ENCODE results near the gene DUX4. TPM values are rescaled to one million over a fixed set of nuclear protein-coding genes. Genes with fewer than 3 reads are reported as not detected.
"Not testable (repeated sequence)": the region's sequence is repeated elsewhere in the genome, so short reads cannot be mapped to it uniquely, and the experiment has no call there.

Gene DUX4
- total RNA-seq (not detected), total RNA-seq (0 to 0.07 (median 0) reads per million in 29 experiments)
- total RNA-seq (2013), result not detected

DNA sequence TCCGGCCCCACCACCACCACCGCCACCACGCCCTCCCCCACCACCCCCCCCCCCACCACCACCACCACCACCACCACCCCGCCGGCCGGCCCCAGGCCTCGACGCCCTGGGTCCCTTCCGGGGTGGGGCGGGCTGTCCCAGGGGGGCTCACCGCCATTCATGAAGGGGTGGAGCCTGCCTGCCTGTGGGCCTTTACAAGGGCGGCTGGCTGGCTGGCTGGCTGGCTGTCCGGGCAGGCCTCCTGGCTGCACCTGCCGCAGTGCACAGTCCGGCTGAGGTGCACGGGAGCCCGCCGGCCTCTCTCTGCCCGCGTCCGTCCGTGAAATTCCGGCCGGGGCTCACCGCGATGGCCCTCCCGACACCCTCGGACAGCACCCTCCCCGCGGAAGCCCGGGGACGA is at the start of gene DUX4:
DUX4 (plus strand) TSS at position 347 of the 400 bp plus-strand sequence; CDS start at position 347, 0 bp downstream.
- H3K27me3 Mint-ChIP-seq; CTCF ChIA-PET; POLR2A ChIA-PET; H3K4me1 Mint-ChIP-seq; H3K27ac Mint-ChIP-seq; H3K27me3 ChIP-seq (replicated peaks in 1 of 2; ENCODE audit: control insufficient read depth in 2 of 2, extremely low read depth in 1 of 2, insufficient read depth in 2 of 2, low read length in 1 of 2); DNase-seq; H3K27ac ChIP-seq (ENCODE audit: low read length); H3K36me3 ChIP-seq (ENCODE audit: control insufficient read depth in 2 of 2, extremely low read depth in 1 of 2, insufficient read depth in 1 of 2, low read length in 1 of 2); H3K4me3 Mint-ChIP-seq; H3K4me1 ChIP-seq (ENCODE audit: control insufficient read depth in 1 of 2, extremely low read depth in 1 of 2, insufficient read depth in 2 of 2, low read length in 2 of 2); ATAC-seq (replicated peaks in 1 of 4); H3K36me3 Mint-ChIP-seq; H3K9me3 Mint-ChIP-seq; H3K4me3 ChIP-seq (ENCODE audit: control insufficient read depth in 1 of 2, extremely low read depth in 1 of 2, low read length in 1 of 2); H3K9me3 ChIP-seq: not testable (repeated sequence)
- WGBS (ENCODE audit: insufficient coverage), result no CpG with 5 or more reads among the region's 32 CpGs

DNA sequence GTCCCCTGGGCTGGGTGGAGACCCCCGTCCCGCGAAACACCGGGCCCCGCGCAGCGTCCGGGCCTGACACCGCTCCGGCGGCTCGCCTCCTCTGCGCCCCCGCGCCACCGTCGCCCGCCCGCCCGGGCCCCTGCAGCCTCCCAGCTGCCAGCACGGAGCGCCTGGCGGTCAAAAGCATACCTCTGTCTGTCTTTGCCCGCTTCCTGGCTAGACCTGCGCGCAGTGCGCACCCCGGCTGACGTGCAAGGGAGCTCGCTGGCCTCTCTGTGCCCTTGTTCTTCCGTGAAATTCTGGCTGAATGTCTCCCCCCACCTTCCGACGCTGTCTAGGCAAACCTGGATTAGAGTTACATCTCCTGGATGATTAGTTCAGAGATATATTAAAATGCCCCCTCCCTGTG is 1.9 kb downstream of the DUX4 start:
- ATAC-seq (replicated peaks in 1 of 4); H3K36me3 Mint-ChIP-seq; H3K27ac ChIP-seq (ENCODE audit: low read length); H3K9me3 ChIP-seq; H3K27me3 ChIP-seq (replicated peaks in 1 of 2; ENCODE audit: control insufficient read depth in 2 of 2, extremely low read depth in 1 of 2, insufficient read depth in 2 of 2, low read length in 1 of 2); H3K4me1 ChIP-seq (ENCODE audit: control insufficient read depth in 1 of 2, extremely low read depth in 1 of 2, insufficient read depth in 2 of 2, low read length in 2 of 2); H3K27me3 Mint-ChIP-seq; POLR2A ChIA-PET; H3K4me3 ChIP-seq (ENCODE audit: control insufficient read depth in 1 of 2, extremely low read depth in 1 of 2, low read length in 1 of 2); DNase-seq; H3K4me3 Mint-ChIP-seq; CTCF ChIA-PET; H3K4me1 Mint-ChIP-seq; H3K27ac Mint-ChIP-seq; H3K36me3 ChIP-seq (ENCODE audit: control insufficient read depth in 2 of 2, extremely low read depth in 1 of 2, insufficient read depth in 1 of 2, low read length in 1 of 2): not testable (repeated sequence)
- peaks cover 0 to 11% (median 3%) of the 10 kb centered on the region in 3 donors for H3K9me3 Mint-ChIP-seq
- no CpG with 5 or more reads among the region's 33 CpGs for WGBS (ENCODE audit: insufficient coverage)

DNA sequence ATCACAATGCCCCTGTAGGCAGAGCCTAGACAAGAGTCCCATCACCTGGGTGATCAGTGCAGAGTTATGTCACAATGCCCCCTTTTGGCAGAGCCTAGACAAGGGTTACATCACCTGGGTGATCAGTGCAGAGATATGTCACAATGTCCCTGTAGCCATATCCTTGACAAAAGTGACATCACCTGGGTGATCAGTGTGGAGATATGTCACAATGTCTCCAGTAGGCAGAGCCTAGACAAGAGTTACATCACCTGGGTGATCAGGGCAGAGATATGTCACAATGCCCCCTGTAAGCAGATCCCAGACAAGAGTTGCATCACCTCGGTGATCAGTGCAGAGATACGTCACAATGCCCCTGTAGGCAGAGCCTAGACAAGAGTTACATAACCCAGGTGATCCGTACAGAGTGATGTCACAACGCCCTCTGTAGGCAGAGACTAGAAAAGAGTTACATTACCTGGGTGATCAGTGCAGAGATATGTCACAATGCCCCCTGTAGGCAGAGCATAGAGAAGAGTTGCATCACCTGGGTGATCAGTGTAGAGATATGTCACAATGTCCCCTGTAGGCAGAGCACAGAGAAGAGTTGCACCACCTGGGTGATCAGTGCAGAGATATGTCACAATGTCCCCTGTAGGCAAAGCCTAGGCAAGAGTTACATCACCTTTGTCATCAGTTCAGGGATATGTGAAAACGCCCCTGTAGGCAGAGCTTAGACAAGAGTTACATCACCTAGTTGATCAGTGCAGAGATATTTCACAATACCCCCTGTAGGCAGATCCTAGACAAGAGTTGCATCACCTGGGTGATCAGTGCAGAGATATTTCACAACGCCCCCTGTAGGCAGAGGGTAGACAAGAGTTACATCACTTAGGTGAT is 4.4 kb downstream of the DUX4 start:
- H3K4me3 ChIP-seq (ENCODE audit: control insufficient read depth in 1 of 2, extremely low read depth in 1 of 2, low read length in 1 of 2); POLR2A ChIA-PET; CTCF ChIA-PET; H3K9me3 ChIP-seq; H3K36me3 ChIP-seq (ENCODE audit: control insufficient read depth in 2 of 2, extremely low read depth in 1 of 2, insufficient read depth in 1 of 2, low read length in 1 of 2); H3K27me3 Mint-ChIP-seq; H3K27ac Mint-ChIP-seq; H3K36me3 Mint-ChIP-seq; H3K4me3 Mint-ChIP-seq; H3K4me1 Mint-ChIP-seq; H3K27me3 ChIP-seq (replicated peaks in 1 of 2; ENCODE audit: control insufficient read depth in 2 of 2, extremely low read depth in 1 of 2, insufficient read depth in 2 of 2, low read length in 1 of 2); H3K27ac ChIP-seq (ENCODE audit: low read length); H3K4me1 ChIP-seq (ENCODE audit: control insufficient read depth in 1 of 2, extremely low read depth in 1 of 2, insufficient read depth in 2 of 2, low read length in 2 of 2): not testable (repeated sequence)
- peak in 2 of 35 experiments; percentile 7 to 15 for DNase-seq
- ATAC-seq (replicated peaks in 1 of 4), result peak in 2 of 4 experiments; percentile 26 to 35
- WGBS (ENCODE audit: insufficient coverage), result 59% methylated on average over 2 of the region's 6 CpGs
- H3K9me3 Mint-ChIP-seq, result peaks cover 0 to 11% (median 6%) of the 10 kb centered on the region in 3 donors

DNA sequence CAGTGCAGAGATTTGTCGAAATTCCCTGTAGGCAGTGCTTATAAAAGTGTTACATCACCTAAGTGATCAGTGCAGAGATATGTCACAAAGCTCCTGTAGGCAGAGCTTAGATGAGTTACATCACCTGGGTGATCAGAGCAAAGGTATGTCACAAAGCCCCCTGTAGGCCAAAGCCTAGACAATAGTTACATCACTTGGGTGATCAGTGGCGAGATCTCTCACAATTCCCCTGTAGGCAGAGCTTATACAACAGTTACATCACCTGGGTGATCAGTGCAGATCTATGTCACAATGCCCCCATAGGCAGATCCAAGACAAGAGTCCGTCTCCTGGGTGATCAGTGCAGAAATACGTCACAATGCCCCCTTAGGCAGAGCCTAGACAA is 5.0 kb downstream of the DUX4 start:
- H3K27ac Mint-ChIP-seq, H3K36me3 Mint-ChIP-seq: not testable (repeated sequence)

DNA sequence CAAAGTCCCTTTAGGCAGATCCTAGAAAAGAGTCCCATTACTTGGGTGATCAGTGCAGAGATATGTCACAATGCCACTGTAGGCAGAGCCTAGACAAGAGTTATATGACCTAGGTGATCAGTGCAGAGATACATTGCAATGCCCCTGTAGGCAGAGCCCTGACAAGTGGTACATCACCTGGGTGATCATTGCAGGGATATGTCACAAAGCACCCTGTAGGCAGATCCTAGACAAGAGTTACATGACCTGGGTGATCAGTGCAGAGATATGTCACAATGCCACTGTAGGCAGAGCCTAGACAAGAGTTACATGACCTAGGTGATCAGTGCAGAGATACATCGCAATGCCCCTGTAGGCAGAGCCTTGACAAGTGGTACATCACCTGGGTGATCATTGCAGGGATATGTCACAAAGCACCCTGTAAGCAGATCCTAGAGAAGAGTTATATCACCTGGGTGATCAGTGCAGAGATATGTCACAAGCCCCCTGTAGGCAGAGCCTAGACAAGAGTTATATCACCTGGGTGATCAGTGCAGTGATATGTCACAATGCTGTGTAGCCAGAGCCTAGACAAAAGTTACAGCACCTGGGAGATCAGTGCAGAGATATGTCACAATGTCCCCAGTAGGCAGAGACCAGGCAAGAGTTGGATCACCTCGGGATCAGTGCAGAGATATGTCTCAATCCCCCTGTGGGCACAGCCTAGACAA is 5.6 kb downstream of the DUX4 start:
- H3K4me3 Mint-ChIP-seq; H3K36me3 ChIP-seq (ENCODE audit: control insufficient read depth in 2 of 2, extremely low read depth in 1 of 2, insufficient read depth in 1 of 2, low read length in 1 of 2); POLR2A ChIA-PET; H3K27ac Mint-ChIP-seq; H3K4me1 ChIP-seq (ENCODE audit: control insufficient read depth in 1 of 2, extremely low read depth in 1 of 2, insufficient read depth in 2 of 2, low read length in 2 of 2); H3K4me1 Mint-ChIP-seq; H3K9me3 ChIP-seq; H3K36me3 Mint-ChIP-seq; CTCF ChIA-PET; H3K27ac ChIP-seq (ENCODE audit: low read length); H3K4me3 ChIP-seq (ENCODE audit: control insufficient read depth in 1 of 2, extremely low read depth in 1 of 2, low read length in 1 of 2); H3K27me3 Mint-ChIP-seq; DNase-seq; H3K27me3 ChIP-seq (replicated peaks in 1 of 2; ENCODE audit: control insufficient read depth in 2 of 2, extremely low read depth in 1 of 2, insufficient read depth in 2 of 2, low read length in 1 of 2): not testable (repeated sequence)
- peak in 3 of 4 experiments; percentile 59 to 68 (median 65) for ATAC-seq (replicated peaks in 1 of 4)
- WGBS (ENCODE audit: insufficient coverage), result no CpG with 5 or more reads among the region's 2 CpGs
- peaks cover 0 to 11% (median 6%) of the 10 kb centered on the region in 3 donors for H3K9me3 Mint-ChIP-seq

More for the DNA sequence above, 5.0 kb downstream of the DUX4 start:
- peak in 2 of 4 experiments; percentile 17 to 25 for ATAC-seq (replicated peaks in 1 of 4)
- H3K4me1 Mint-ChIP-seq; H3K27me3 ChIP-seq (replicated peaks in 1 of 2; ENCODE audit: control insufficient read depth in 2 of 2, extremely low read depth in 1 of 2, insufficient read depth in 2 of 2, low read length in 1 of 2); POLR2A ChIA-PET; H3K27me3 Mint-ChIP-seq; H3K27ac ChIP-seq (ENCODE audit: low read length); H3K36me3 ChIP-seq (ENCODE audit: control insufficient read depth in 2 of 2, extremely low read depth in 1 of 2, insufficient read depth in 1 of 2, low read length in 1 of 2); DNase-seq; H3K4me3 ChIP-seq (ENCODE audit: control insufficient read depth in 1 of 2, extremely low read depth in 1 of 2, low read length in 1 of 2); H3K4me1 ChIP-seq (ENCODE audit: control insufficient read depth in 1 of 2, extremely low read depth in 1 of 2, insufficient read depth in 2 of 2, low read length in 2 of 2); CTCF ChIA-PET; H3K9me3 ChIP-seq; H3K4me3 Mint-ChIP-seq: not testable (repeated sequence)
- peaks cover 0 to 11% (median 6%) of the 10 kb centered on the region in 3 donors for H3K9me3 Mint-ChIP-seq
- WGBS (ENCODE audit: insufficient coverage), result no CpG with 5 or more reads among the region's 4 CpGs

DNA sequence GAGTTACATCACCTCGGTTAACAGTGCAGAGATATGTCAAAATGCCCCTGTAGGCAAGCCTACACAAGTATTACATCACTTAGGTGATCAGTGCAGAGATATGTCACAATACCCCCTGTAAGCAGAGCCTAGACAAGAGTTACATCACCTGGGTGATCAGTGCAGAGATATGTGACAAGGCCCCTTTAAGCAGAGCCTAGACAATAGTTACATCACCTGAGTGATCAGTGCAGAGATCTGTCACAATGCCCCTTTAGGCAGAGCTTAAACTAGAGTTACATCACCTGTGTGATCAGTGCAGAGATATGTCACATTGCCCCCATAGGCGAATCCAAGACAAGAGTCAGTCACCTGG is 6.1 kb downstream of the DUX4 start:
- H3K4me1 ChIP-seq (ENCODE audit: control insufficient read depth in 1 of 2, extremely low read depth in 1 of 2, insufficient read depth in 2 of 2, low read length in 2 of 2); H3K4me3 ChIP-seq (ENCODE audit: control insufficient read depth in 1 of 2, extremely low read depth in 1 of 2, low read length in 1 of 2); H3K9me3 ChIP-seq; H3K27ac ChIP-seq (ENCODE audit: low read length); CTCF ChIA-PET; H3K36me3 Mint-ChIP-seq; H3K27me3 Mint-ChIP-seq; H3K36me3 ChIP-seq (ENCODE audit: control insufficient read depth in 2 of 2, extremely low read depth in 1 of 2, insufficient read depth in 1 of 2, low read length in 1 of 2); H3K4me1 Mint-ChIP-seq; H3K27ac Mint-ChIP-seq; POLR2A ChIA-PET; DNase-seq; H3K27me3 ChIP-seq (replicated peaks in 1 of 2; ENCODE audit: control insufficient read depth in 2 of 2, extremely low read depth in 1 of 2, insufficient read depth in 2 of 2, low read length in 1 of 2); H3K4me3 Mint-ChIP-seq: not testable (repeated sequence)
- peak in 2 of 4 experiments; percentile 18 to 38 for ATAC-seq (replicated peaks in 1 of 4)
- H3K9me3 Mint-ChIP-seq, result peaks cover 0 to 11% (median 6%) of the 10 kb centered on the region in 3 donors
- WGBS (ENCODE audit: insufficient coverage), result no CpG with 5 or more reads among the region's 2 CpGs

Measured in T-cell (primary cell).